Mesenchymal stem cell (in vitro differentiated cells and primary cell): ENCODE results near the gene HIF3A.

Source experiments
- DNase-seq: peaks from one replicate; pipeline ENCODE4 v3.0.0-alpha.2; 2013
- H2AFZ ChIP-seq: one replicate; pipeline ENCODE4 v1.6.1; 2013; ENCODE audit warnings: low read depth, mild to moderate bottlenecking, control low read depth, inconsistent platforms, low read length, moderate library complexity
- H2AK5ac ChIP-seq: 2 replicates; pipeline ENCODE4 v1.6.1; 2013; ENCODE audit warnings: low read length, moderate library complexity, mild to moderate bottlenecking, inconsistent platforms; ENCODE audit not compliant: severe bottlenecking
- H2BK120ac ChIP-seq: one replicate; pipeline ENCODE4 v1.6.1; 2013; ENCODE audit warnings: low read depth, mild to moderate bottlenecking, inconsistent platforms, low read length, moderate library complexity
- H2BK12ac ChIP-seq, 2 experiments: one replicate each; pipeline ENCODE4 v1.6.1; 2013; ENCODE audit warnings: inconsistent platforms in 2 of 2, low read length in 2 of 2, mild to moderate bottlenecking in 2 of 2, moderate library complexity in 2 of 2, control low read depth in 1 of 2
- H2BK15ac ChIP-seq: one replicate; pipeline ENCODE4 v1.6.1; 2013; ENCODE audit warnings: mild to moderate bottlenecking, low read depth, inconsistent platforms; ENCODE audit not compliant: poor library complexity, severe bottlenecking
- H2BK5ac ChIP-seq: 2 replicates; pipeline ENCODE4 v1.6.1; 2013; ENCODE audit warnings: low read depth, mild to moderate bottlenecking, low read length, control low read depth, inconsistent platforms; ENCODE audit not compliant: poor library complexity, severe bottlenecking
- H3K14ac ChIP-seq, 2 experiments: one replicate each; pipeline ENCODE4 v1.6.1; 2013; ENCODE audit warnings: inconsistent platforms in 2 of 2, low read length in 2 of 2, control low read depth in 1 of 2, mild to moderate bottlenecking in 1 of 2, moderate library complexity in 1 of 2
- H3K18ac ChIP-seq, 2 experiments: one replicate each; pipeline ENCODE4 v1.6.1; 2013; ENCODE audit warnings: inconsistent platforms in 2 of 2, low read length in 2 of 2, control low read depth in 1 of 2, low read depth in 1 of 2, mild to moderate bottlenecking in 1 of 2
- H3K23ac ChIP-seq, 2 experiments: one replicate each; pipeline ENCODE4 v1.6.1; 2013; ENCODE audit warnings: inconsistent platforms in 2 of 2, low read length in 2 of 2, mild to moderate bottlenecking in 2 of 2, moderate library complexity in 2 of 2, control low read depth in 1 of 2
- H3K27ac ChIP-seq: 2 replicates; pipeline ENCODE4 v1.5.1; 2013; ENCODE audit warnings: mild to moderate bottlenecking, moderate library complexity, low read length, control low read depth, inconsistent platforms; ENCODE audit not compliant: poor library complexity, severe bottlenecking
- H3K27me3 ChIP-seq, 2 experiments: 2 replicates each; pipeline versions ENCODE4 v1.6.1 to v1.7.0; 2013; ENCODE audit warnings: low read length in 2 of 2, mild to moderate bottlenecking in 2 of 2, moderate library complexity in 2 of 2, control low read depth in 1 of 2, inconsistent platforms in 1 of 2; ENCODE audit not compliant: control insufficient read depth in 1 of 2, insufficient read depth in 1 of 2
- H3K36me3 ChIP-seq, 2 experiments: 2 replicates each; pipeline versions ENCODE4 v1.6.1 to v1.7.0; 2013; ENCODE audit warnings: low read length in 2 of 2, control low read depth in 1 of 2, inconsistent platforms in 1 of 2, low read depth in 1 of 2, mild to moderate bottlenecking in 1 of 2; ENCODE audit not compliant: insufficient read depth in 2 of 2, control insufficient read depth in 1 of 2
- H3K4ac ChIP-seq, 2 experiments: one replicate each; pipeline ENCODE4 v1.6.1; 2013; ENCODE audit warnings: inconsistent platforms in 2 of 2, low read length in 2 of 2, mild to moderate bottlenecking in 2 of 2, moderate library complexity in 2 of 2, control low read depth in 1 of 2, low read depth in 1 of 2
- H3K4me1 ChIP-seq: 2 replicates; pipeline ENCODE4 v1.6.1; 2013; ENCODE audit warnings: low read depth, low read length, control low read depth; ENCODE audit not compliant: control insufficient read depth, insufficient read depth
- H3K4me2 ChIP-seq: 2 replicates; pipeline ENCODE4 v1.6.1; 2013; ENCODE audit warnings: low read length, mild to moderate bottlenecking, inconsistent platforms; ENCODE audit not compliant: poor library complexity, severe bottlenecking
- H3K4me3 ChIP-seq, 2 experiments: 2 replicates each; pipeline versions ENCODE4 v1.5.1 to v1.7.0; 2013; ENCODE audit warnings: low read length in 2 of 2, mild to moderate bottlenecking in 2 of 2, control low read depth in 1 of 2, low read depth in 1 of 2; ENCODE audit not compliant: insufficient read depth in 1 of 2
- H3K79me1 ChIP-seq: replicated peaks from 2 replicates; pipeline ENCODE4 v1.6.1; 2013; ENCODE audit warnings: mild to moderate bottlenecking, control low read depth, low read length, inconsistent platforms; ENCODE audit not compliant: poor library complexity, severe bottlenecking
- H3K9ac ChIP-seq: 2 replicates; pipeline ENCODE4 v1.7.0; 2013; ENCODE audit warnings: mild to moderate bottlenecking, low read length, moderate library complexity
- H3K9me3 ChIP-seq: 2 replicates; pipeline ENCODE4 v1.7.0; 2013; ENCODE audit warnings: mild to moderate bottlenecking, low read length; ENCODE audit not compliant: control insufficient read depth
- H4K8ac ChIP-seq: one replicate; pipeline ENCODE4 v1.6.1; 2013; ENCODE audit warnings: inconsistent platforms, mild to moderate bottlenecking, low read length, moderate library complexity
- H4K91ac ChIP-seq: one replicate; pipeline ENCODE4 v1.6.1; 2013; ENCODE audit warnings: mild to moderate bottlenecking, low read length, inconsistent platforms
- WGBS: methylation state at CpG from one replicate; pipeline ENCODE4 v1.1.7; 2013; ENCODE audit warnings: mixed read lengths; 5-methylcytosine and 5-hydroxymethylcytosine counted together

The HIF3A gene

DNA sequence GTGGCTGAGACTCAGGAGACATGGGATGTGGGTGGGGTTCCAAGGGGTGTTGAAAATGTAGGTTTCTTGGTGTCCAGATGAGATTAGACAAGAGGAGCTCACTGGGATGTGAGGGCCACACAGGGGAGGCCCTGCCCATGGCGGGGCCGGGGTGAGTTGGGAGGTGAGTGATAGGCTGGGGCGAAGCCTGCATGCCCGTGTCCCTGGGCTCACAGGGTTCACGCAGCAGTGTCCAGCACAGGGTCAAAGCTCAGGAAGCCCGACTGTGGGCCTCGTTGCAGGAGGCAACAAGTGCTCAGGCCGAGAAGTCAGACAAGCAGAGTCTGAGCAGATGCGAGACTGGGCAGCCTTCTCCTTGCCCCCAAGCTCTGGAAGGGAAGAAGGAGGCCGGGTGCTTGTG, 89.3 kb downstream of the HIF3A start:
- no peak overlapping the region for H3K18ac ChIP-seq
- H2AK5ac ChIP-seq: no peak overlapping the region
- no peak overlapping the region for H3K9ac ChIP-seq
- no peak overlapping the region for H3K27ac ChIP-seq
- peaks cover 66% of the 10 kb centered on the region for H3K79me1 ChIP-seq
- no peak overlapping the region for H2BK15ac ChIP-seq
- H4K91ac ChIP-seq: no peak overlapping the region
- no peak overlapping the region for H3K4me2 ChIP-seq
- H3K4me1 ChIP-seq: peaks cover 7% of the 10 kb centered on the region
- no peak for DNase-seq
- H3K27me3 ChIP-seq: no peaks in the 10 kb centered on the region
- no peak overlapping the region for H2BK5ac ChIP-seq
- H2BK12ac ChIP-seq: peak overlapping the region in 1 of 2 experiments; percentile 51
- H3K36me3 ChIP-seq: peaks cover 86 to 93% of the 10 kb centered on the region in 2 experiments
- no peak overlapping the region for H2BK120ac ChIP-seq
- H3K14ac ChIP-seq: no peak overlapping the region
- no peak overlapping the region for H2AFZ ChIP-seq
- peaks cover 7% of the 10 kb centered on the region for H3K9me3 ChIP-seq
- H3K4me3 ChIP-seq: peak overlapping the region in 1 of 2 experiments; percentile 22
- no peak overlapping the region for H3K4ac ChIP-seq
- WGBS: 99% methylated on average over 7 of the region's 10 CpGs
- no peak overlapping the region for H4K8ac ChIP-seq
- H3K23ac ChIP-seq: no peak overlapping the region

DNA sequence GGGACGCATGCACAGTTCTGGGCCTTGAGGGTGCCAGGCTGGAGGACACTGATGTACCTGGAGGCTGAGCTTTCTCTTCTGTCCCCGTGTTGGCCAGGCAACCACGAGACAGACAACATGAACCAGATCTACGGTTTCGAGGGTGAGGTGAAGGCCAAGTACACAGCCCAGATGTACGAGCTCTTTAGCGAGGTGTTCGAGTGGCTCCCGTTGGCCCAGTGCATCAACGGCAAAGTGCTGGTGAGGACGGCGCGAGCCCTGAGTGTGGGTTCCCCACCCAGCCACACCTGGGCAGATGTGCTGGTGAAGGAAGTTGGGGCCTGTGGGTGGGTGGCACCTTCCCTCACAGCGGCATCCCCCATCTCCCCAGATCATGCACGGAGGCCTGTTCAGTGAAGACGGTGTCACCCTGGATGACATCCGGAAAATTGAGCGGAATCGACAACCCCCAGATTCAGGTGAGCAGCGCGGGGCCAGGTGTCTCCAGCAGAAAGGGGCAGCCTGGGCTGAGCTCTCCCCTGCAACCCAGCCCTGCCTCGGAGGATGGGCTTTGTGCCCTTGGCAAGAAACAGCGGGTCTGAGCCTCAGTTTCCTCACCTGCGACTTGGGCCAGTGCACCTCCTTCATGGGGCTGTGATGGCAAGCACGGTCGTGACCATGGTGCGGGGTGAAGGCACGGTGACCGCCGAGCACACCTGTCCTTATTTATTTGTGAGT, 90.3 kb downstream of the HIF3A start:
- Histone ChIP-seq H3K4ac (no peak overlapping the region), H3K18ac (no peak overlapping the region), H3K4me3 (no peak overlapping the region), H3K36me3 (peaks cover 85 to 94% of the 10 kb centered on the region in 2 experiments), H3K4me2 (no peak overlapping the region), H3K9me3 (peaks cover 7% of the 10 kb centered on the region), H2AK5ac (no peak overlapping the region), H2BK120ac (no peak overlapping the region), H3K4me1 (peaks cover 6% of the 10 kb centered on the region), H4K8ac (no peak overlapping the region), H2BK12ac (no peak overlapping the region), H3K27ac (no peak overlapping the region), H2BK15ac (no peak overlapping the region), H3K14ac (no peak overlapping the region), H2AFZ (no peak overlapping the region), H3K9ac (no peak overlapping the region), H4K91ac (no peak overlapping the region), H2BK5ac (no peak overlapping the region), H3K27me3 (no peaks in the 10 kb centered on the region), H3K79me1 (peaks cover 61% of the 10 kb centered on the region), H3K23ac (no peak overlapping the region)
- WGBS: 98% methylated on average over 30 of the region's 30 CpGs
- DNase-seq: no peak

DNA sequence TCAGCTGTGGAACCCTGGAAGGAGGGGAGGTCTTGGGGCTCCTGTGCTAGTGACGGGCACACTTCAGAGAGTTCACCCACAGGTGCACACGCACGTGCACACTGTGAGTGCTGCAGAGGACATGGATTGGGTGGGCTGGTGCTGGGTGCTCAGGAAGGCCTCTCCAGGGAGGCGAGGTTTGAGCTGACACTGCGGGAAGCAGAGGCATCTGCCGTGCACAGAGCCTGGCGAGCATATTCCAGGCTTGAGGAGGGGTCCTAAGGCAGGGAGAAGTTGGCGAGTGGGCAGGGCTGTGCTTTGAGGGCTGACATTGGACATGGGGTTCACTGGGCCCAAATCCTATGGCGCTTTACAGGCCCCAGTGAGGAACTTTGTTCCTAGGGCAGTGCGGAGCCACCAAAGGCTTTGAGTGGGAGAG, 90.9 kb downstream of the HIF3A start:
- Histone ChIP-seq H3K4me1 (peaks cover 7% of the 10 kb centered on the region), H3K36me3 (peaks cover 82 to 98% of the 10 kb centered on the region in 2 experiments), H3K23ac (no peak overlapping the region), H3K4ac (no peak overlapping the region), H3K4me2 (no peak overlapping the region), H2BK15ac (no peak overlapping the region), H4K8ac (no peak overlapping the region), H3K9me3 (peaks cover 7% of the 10 kb centered on the region), H3K27ac (no peak overlapping the region), H3K18ac (no peak overlapping the region), H2BK12ac (no peak overlapping the region), H2AFZ (no peak overlapping the region), H3K4me3 (no peak overlapping the region), H3K14ac (no peak overlapping the region), H2BK5ac (no peak overlapping the region), H2BK120ac (no peak overlapping the region), H3K9ac (no peak overlapping the region), H3K79me1 (peaks cover 60% of the 10 kb centered on the region), H3K27me3 (no peaks in the 10 kb centered on the region), H2AK5ac (no peak overlapping the region), H4K91ac (no peak overlapping the region)
- DNase-seq: no peak
- 96% methylated on average over 10 of the region's 10 CpGs for WGBS

DNA sequence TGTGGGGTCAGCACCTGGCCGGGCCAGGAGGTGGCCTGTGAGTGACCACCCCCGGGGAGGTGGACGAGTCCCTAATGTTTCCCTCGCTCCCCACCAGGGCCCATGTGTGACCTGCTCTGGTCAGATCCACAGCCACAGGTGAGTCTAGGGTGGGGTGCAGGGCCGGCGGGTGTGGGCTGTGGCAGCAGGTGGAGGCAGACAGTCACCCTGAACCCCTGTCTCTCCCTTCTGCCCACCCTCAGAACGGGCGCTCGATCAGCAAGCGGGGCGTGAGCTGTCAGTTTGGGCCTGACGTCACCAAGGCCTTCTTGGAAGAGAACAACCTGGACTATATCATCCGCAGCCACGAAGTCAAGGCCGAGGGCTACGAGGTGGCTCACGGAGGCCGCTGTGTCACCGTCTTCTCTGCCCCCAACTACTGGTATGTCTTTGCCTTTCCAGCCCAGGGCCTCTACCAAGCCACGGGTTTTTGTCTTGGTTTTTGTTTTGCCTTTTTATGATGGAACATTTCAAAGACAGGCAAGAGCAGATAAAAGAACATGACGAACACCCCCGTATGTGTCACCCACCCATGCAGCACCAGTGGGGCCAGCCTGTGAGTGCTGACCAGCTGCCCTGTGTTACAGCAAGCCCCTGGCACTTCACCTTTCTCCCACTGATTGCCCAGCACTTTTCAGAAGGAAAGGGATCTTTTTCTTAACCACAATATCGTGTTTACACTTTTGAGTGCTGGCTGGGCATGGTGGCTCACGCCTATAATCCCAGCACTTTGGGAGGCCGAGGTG, 91.7 kb downstream of the HIF3A start:
- no peak for DNase-seq
- Histone ChIP-seq H2BK12ac (no peak overlapping the region), H2AK5ac (no peak overlapping the region), H3K4me3 (peak overlapping the region in 1 of 2 experiments; percentile 20), H2AFZ (no peak overlapping the region), H3K36me3 (peaks cover 81 to 97% of the 10 kb centered on the region in 2 experiments), H3K4me2 (no peak overlapping the region), H3K14ac (no peak overlapping the region), H2BK15ac (no peak overlapping the region), H3K9me3 (peaks cover 7% of the 10 kb centered on the region), H3K18ac (no peak overlapping the region), H3K9ac (no peak overlapping the region), H3K27ac (no peak overlapping the region), H2BK120ac (no peak overlapping the region), H4K8ac (no peak overlapping the region), H3K23ac (no peak overlapping the region), H3K4me1 (peaks cover 7% of the 10 kb centered on the region), H3K27me3 (no peaks in the 10 kb centered on the region), H2BK5ac (no peak overlapping the region), H3K4ac (no peak overlapping the region), H3K79me1 (peaks cover 55% of the 10 kb centered on the region), H4K91ac (no peak overlapping the region)
- WGBS: 94% methylated on average over 25 of the region's 25 CpGs
